GM13976 (cell line): ENCODE data around the gene TOP3A.

Source experiments
- DNase-seq: peaks from one replicate; pipeline ENCODE4 v3.0.0; 2012; ENCODE audit warnings: low spot score
- CTCF ChIP-seq: IDR thresholded peaks from 2 replicates; pipeline ENCODE4 v1.5.1; 2012; ENCODE audit warnings: borderline replicate concordance, mild to moderate bottlenecking; ENCODE audit not compliant: insufficient read depth; ENCODE audit errors: extremely low read depth, missing control alignments, control extremely low read depth
- in situ Hi-C: fragments of 300-500 bp; cut with MboI; formaldehyde crosslinking; loops from one replicate; pipeline ENCODE4 v1.12.0; 2022; ENCODE audit warnings: low sequenced_read_pairs, mixed read lengths, inconsistent platforms; ENCODE audit not compliant: unreplicated experiment

Gene TOP3A

DNA sequence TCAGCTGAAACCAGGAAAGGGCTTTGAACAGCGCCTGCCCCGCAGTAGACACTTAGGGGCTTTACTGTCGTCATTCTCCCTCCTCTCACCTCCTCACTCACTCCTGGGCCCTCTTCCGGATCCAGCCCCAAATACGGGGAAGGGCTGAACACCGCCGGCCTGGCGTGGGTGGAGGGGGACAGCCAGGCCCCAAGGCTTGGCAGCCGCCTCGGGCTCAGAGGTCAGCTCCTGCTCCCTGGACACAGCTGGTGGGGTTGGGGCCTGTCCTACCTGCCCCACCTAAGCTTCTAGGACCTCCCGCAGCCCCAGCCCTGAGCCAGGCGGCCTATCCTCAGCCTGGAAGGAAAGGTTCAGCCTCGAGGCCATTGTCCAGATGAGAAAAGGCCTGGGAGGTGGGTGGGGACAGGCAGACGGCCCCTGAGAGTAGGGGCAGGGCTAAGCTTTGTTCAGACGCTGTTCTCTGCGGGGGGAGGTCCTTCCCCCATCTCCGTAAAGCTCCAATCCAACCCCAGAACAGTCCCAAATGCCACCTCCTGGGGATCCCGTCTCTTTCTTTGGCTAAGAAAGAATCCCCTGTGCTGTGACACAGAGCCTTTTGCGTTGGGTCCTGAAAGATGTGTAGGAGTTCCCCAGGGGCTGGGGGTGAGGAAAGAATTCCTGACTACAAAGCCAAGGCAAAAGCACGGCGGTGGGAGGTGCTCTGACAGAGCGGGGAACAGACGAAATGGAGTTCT lies 90.2 kb downstream of the TOP3A start:
- in situ Hi-C loops = no loop called here
- TF ChIP-seq CTCF = no peak
- DNase-seq = no peak

DNA sequence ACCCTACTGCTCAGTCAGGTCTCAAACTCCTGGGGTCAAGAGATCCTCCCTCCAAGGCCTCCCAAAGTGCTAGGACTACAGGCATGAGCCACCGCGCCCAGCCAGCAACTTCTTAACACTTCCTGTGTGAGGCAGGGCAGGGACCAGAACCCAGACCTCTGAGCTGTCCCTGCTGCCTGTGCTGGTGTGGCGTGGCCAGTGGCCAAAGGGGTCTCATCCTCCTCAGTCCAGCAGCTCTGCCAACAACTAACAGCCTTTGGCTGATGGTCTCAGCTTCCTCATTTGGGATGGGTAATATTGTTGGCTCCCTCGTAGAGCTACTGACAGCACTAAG lies 90.8 kb downstream of the TOP3A start:
- in situ Hi-C loops = no loop called here
- TF ChIP-seq CTCF = no peak
- no peak for DNase-seq
